Hepatocyte (in vitro differentiated cells): Measurements from ENCODE around the gene DKK2. TPM values are rescaled to one million over a fixed set of nuclear protein-coding genes. Genes with fewer than 3 reads are reported as not detected.

Source experiments
- DNase-seq: peaks from one replicate; pipeline ENCODE4 v3.0.0-alpha.2; 2016; ENCODE audit warnings: low spot score
- H2AFZ ChIP-seq: fragments of 200-600 bp; sonication (generic); 2 replicates; pipeline ENCODE4 v1.6.0; 2016; ENCODE audit warnings: antibody characterized with exemption, mild to moderate bottlenecking
- H3K27ac ChIP-seq: fragments of 200-600 bp; sonication (generic); 2 replicates; pipeline ENCODE4 v1.5.1; 2016; ENCODE audit warnings: mild to moderate bottlenecking
- H3K27me3 ChIP-seq: fragments of 200-600 bp; sonication (generic); 2 replicates; pipeline ENCODE4 v1.6.1; 2016
- H3K36me3 ChIP-seq: fragments of 200-600 bp; sonication (generic); replicated peaks from 2 replicates; pipeline ENCODE4 v1.5.1; 2016; ENCODE audit warnings: low read depth; ENCODE audit not compliant: insufficient read depth
- H3K4me1 ChIP-seq: fragments of 200-600 bp; sonication (generic); 2 replicates; pipeline ENCODE4 v1.5.1; 2016; ENCODE audit warnings: mild to moderate bottlenecking, moderate library complexity; ENCODE audit not compliant: insufficient read depth
- H3K4me2 ChIP-seq: fragments of 200-600 bp; sonication (generic); 2 replicates; pipeline ENCODE4 v1.6.0; 2016
- H3K4me3 ChIP-seq: fragments of 200-600 bp; sonication (generic); 2 replicates; pipeline ENCODE4 v1.5.1; 2016; ENCODE audit warnings: mild to moderate bottlenecking
- H3K79me2 ChIP-seq: fragments of 200-600 bp; sonication (generic); 2 replicates; pipeline ENCODE4 v1.6.0; 2017; ENCODE audit warnings: mild to moderate bottlenecking
- H3K9me2 ChIP-seq: fragments of 200-600 bp; sonication (generic); replicated peaks from 2 replicates; pipeline ENCODE4 v1.6.0; 2017; ENCODE audit warnings: mild to moderate bottlenecking; ENCODE audit not compliant: insufficient read depth
- H3K9me3 ChIP-seq: fragments of 200-600 bp; sonication (generic); 2 replicates; pipeline ENCODE4 v1.5.1; 2016; ENCODE audit warnings: low read depth, mild to moderate bottlenecking
- H4K20me1 ChIP-seq: fragments of 200-600 bp; sonication (generic); 2 replicates; pipeline ENCODE4 v1.6.0; 2016; ENCODE audit warnings: mild to moderate bottlenecking; ENCODE audit not compliant: insufficient read depth, poor library complexity, severe bottlenecking
- EZH2 ChIP-seq: fragments of 200-600 bp; sonication (generic); IDR thresholded peaks from 2 replicates; pipeline ENCODE4 v1.6.1; 2016; ENCODE audit warnings: antibody characterized with exemption, mild to moderate bottlenecking, borderline replicate concordance
- EZH2phosphoT487 ChIP-seq: fragments of 200-600 bp; sonication (generic); IDR thresholded peaks from one replicate; pipeline ENCODE4 v1.6.1; 2018; ENCODE audit warnings: antibody characterized with exemption, mild to moderate bottlenecking, low read depth, moderate library complexity; ENCODE audit not compliant: unreplicated experiment, severe bottlenecking
- WGBS: methylation state at CpG from one replicate; pipeline ENCODE4 v1.1.6; 2016; ENCODE audit warnings: low lambda C conversion rate; ENCODE audit errors: missing lambda C conversion rate; 5-methylcytosine and 5-hydroxymethylcytosine counted together
- polyA plus RNA-seq: library from polyadenylated mRNA; unstranded; fragments of >200 nt; fragmentation: Nextera tagmentation; extraction: Ambion mirVana; gene quantifications from 2 replicates; pipeline ENCODE4 v1.2.1, GENCODE V29; 2016
- total RNA-seq: library from RNA; depleted of rRNA; stranded (reverse); fragments of >200 nt; gene quantifications from 2 replicates; pipeline ENCODE4 v1.2.3, GENCODE V29; 2014
- TF ChIP-seq, protein P1 (sequence below): fragments of 200-600 bp; sonication (generic); IDR thresholded peaks from 2 replicates; pipeline ENCODE4 v1.5.1; 2016; ENCODE audit warnings: antibody characterized with exemption, mild to moderate bottlenecking; ENCODE audit not compliant: poor library complexity

DKK2 gene
- total and polyA plus RNA-seq, 2 experiments from 2014 or later: 19.7 to 28.1 TPM

DNA sequence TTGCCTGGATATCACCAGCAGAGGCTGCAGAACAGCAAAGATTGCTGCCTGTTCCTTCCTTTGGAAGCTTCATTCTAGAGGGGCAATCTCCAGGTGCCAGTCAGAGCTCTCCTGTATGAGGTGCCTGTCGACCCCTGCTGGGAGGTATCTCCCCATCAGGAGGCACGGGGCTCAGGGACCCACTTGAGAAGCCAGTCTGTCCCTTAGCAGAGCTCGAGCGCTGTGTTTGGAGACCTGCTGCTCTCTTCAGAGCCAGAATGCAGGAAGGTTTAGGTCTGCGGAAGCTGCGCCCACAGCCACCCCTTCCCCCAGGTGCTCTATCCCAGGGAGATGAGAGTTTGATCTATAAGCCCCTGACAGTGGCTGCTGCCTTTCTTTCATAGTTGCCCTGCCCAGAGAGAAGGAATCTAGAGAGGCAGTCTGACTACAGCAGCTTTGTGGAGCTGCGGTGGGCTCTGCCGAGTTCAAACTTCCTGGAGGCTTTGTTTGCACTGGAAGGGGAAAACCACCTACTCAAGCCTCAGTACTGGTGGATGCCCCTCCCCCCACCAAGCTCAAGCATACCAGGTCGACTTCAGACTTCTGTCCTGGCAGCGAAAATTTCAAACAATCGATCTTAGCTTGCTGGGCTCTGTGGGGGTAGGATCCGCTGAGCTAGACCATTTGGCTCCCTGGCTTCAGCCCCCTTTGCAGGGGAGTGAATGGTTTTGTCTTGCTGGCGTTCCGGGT lies 57.9 kb downstream of the DKK2 start:
- Histone ChIP-seq H2AFZ (no peak overlapping the region), H3K79me2 (no peaks in the 10 kb centered on the region), H3K9me2 (no peaks in the 10 kb centered on the region), H3K4me3 (no peak overlapping the region), H3K9me3 (no peaks in the 10 kb centered on the region), H3K4me2 (no peak overlapping the region), H3K27ac (no peak overlapping the region), H3K27me3 (no peaks in the 10 kb centered on the region), H3K4me1 (no peaks in the 10 kb centered on the region), H3K36me3 (no peaks in the 10 kb centered on the region), H4K20me1 (no peaks in the 10 kb centered on the region)
- TF ChIP-seq, protein P1, sequence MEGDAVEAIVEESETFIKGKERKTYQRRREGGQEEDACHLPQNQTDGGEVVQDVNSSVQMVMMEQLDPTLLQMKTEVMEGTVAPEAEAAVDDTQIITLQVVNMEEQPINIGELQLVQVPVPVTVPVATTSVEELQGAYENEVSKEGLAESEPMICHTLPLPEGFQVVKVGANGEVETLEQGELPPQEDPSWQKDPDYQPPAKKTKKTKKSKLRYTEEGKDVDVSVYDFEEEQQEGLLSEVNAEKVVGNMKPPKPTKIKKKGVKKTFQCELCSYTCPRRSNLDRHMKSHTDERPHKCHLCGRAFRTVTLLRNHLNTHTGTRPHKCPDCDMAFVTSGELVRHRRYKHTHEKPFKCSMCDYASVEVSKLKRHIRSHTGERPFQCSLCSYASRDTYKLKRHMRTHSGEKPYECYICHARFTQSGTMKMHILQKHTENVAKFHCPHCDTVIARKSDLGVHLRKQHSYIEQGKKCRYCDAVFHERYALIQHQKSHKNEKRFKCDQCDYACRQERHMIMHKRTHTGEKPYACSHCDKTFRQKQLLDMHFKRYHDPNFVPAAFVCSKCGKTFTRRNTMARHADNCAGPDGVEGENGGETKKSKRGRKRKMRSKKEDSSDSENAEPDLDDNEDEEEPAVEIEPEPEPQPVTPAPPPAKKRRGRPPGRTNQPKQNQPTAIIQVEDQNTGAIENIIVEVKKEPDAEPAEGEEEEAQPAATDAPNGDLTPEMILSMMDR: no peak
- no peak for TF ChIP-seq EZH2
- WGBS: 77% methylated on average over 14 of the region's 14 CpGs
- no peak for DNase-seq

DNA sequence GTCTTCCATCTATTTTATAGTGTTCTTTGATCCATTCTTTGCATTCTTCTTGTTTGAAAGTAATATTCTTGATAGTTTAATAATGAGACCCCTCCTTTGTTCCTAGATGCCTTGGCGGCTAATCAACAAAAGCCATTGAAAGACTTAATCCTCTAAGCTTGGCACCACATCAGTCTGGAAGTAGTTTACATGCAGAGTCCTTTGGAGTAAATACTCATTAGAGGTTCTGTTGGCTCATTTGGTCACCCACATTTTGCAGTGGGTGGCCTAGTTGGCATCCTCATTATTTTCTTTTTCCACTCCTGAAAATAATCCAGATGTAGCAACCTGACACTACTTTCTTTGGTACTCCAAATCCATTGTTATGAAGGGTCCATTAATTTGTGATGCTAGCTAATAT lies 64.5 kb downstream of the DKK2 start:
- Histone ChIP-seq H3K9me2 (no peaks in the 10 kb centered on the region), H3K4me1 (no peaks in the 10 kb centered on the region), H3K27ac (no peak overlapping the region), H3K27me3 (no peaks in the 10 kb centered on the region), H3K4me3 (no peak overlapping the region), H3K79me2 (no peaks in the 10 kb centered on the region), H3K36me3 (no peaks in the 10 kb centered on the region), H3K4me2 (no peak overlapping the region), H2AFZ (no peak overlapping the region), H3K9me3 (no peaks in the 10 kb centered on the region), H4K20me1 (no peaks in the 10 kb centered on the region)
- peak; percentile 17 for DNase-seq
- no peak for TF ChIP-seq EZH2
- TF ChIP-seq, protein P1: no peak
- TF ChIP-seq EZH2phosphoT487: no peak
- 72% methylated on average over 1 of the region's 1 CpG for WGBS

GRCh38 chr4:106967892-106968291 lies 68.2 kb downstream of the DKK2 start:
- H3K27me3 ChIP-seq: no peaks in the 10 kb centered on the region
- H3K9me3 ChIP-seq: no peaks in the 10 kb centered on the region
- no peaks in the 10 kb centered on the region for H3K36me3 ChIP-seq
- H3K4me2 ChIP-seq: no peak overlapping the region
- no peak for DNase-seq
- TF ChIP-seq EZH2phosphoT487: no peak
- TF ChIP-seq, protein P1: no peak
- no peak for TF ChIP-seq EZH2
- 100% methylated on average over 2 of the region's 2 CpGs for WGBS
- no peaks in the 10 kb centered on the region for H3K4me1 ChIP-seq
- no peaks in the 10 kb centered on the region for H3K79me2 ChIP-seq
- H3K4me3 ChIP-seq: no peak overlapping the region
- no peaks in the 10 kb centered on the region for H4K20me1 ChIP-seq
- no peaks in the 10 kb centered on the region for H3K9me2 ChIP-seq
- H2AFZ ChIP-seq: no peak overlapping the region
- H3K27ac ChIP-seq: no peak overlapping the region
